Keratinocyte (primary cell): Measurements from ENCODE around the gene HIGD1C. TPM values are rescaled to one million over a fixed set of nuclear protein-coding genes. Genes with fewer than 3 reads are reported as not detected.

Experiments used
- DNase-seq: peaks from one replicate; pipeline ENCODE4 v3.0.0-alpha.2; 2011; ENCODE audit warnings: low read depth, missing footprints, low spot score
- FAIRE-seq: peaks from 2 replicates; lab custom pipeline; 2011; peaks lifted over from hg19 to GRCh38; lab: Jason Lieb, UNC
- H2AFZ ChIP-seq: 2 replicates; pipeline ENCODE4 v1.6.0; 2012; ENCODE audit warnings: low read length, control low read depth, inconsistent platforms; ENCODE audit not compliant: control insufficient read depth
- H3K27ac ChIP-seq: 2 replicates; pipeline ENCODE4 v1.5.1; 2011; ENCODE audit warnings: low read length; ENCODE audit not compliant: control insufficient read depth, insufficient read depth
- H3K27me3 ChIP-seq: 3 replicates; pipeline ENCODE4 v1.6.0; 2011; ENCODE audit warnings: low read length; ENCODE audit not compliant: control insufficient read depth, insufficient read depth; ENCODE audit errors: extremely low read depth
- H3K36me3 ChIP-seq, 2 experiments: 2 replicates in 1 of 2; 3 replicates in 1 of 2; pipeline ENCODE4 v1.5.1; 2011; ENCODE audit warnings: low read length in 2 of 2, mild to moderate bottlenecking in 1 of 2; ENCODE audit not compliant: control insufficient read depth in 2 of 2, insufficient read depth in 2 of 2; ENCODE audit errors: extremely low read depth in 1 of 2
- H3K4me1 ChIP-seq: 3 replicates; pipeline ENCODE4 v1.5.1; 2011; ENCODE audit warnings: low read length; ENCODE audit not compliant: control insufficient read depth, insufficient read depth; ENCODE audit errors: extremely low read depth
- H3K4me2 ChIP-seq: 3 replicates; pipeline ENCODE4 v1.6.0; 2011; ENCODE audit warnings: low read depth, low read length; ENCODE audit not compliant: control insufficient read depth, insufficient read depth; ENCODE audit errors: extremely low read depth
- H3K4me3 ChIP-seq, 3 experiments: fragments of 200-600 bp in 1 of 3; sonication (generic) in 1 of 3; 2 replicates in 2 of 3; 3 replicates in 1 of 3; pipeline ENCODE4 v1.5.1; 2011 to 2016; ENCODE audit warnings: low read length in 3 of 3, mild to moderate bottlenecking in 3 of 3, control low read depth in 2 of 3, inconsistent platforms in 1 of 3, low read depth in 1 of 3, mixed read lengths in 1 of 3, mixed run types in 1 of 3, moderate library complexity in 1 of 3; ENCODE audit not compliant: control insufficient read depth in 2 of 3, insufficient read depth in 2 of 3; ENCODE audit errors: extremely low read depth in 1 of 3
- H3K79me2 ChIP-seq: 2 replicates; pipeline ENCODE4 v1.6.0; 2012; ENCODE audit warnings: low read length; ENCODE audit not compliant: control insufficient read depth, insufficient read depth
- H3K9ac ChIP-seq: 3 replicates; pipeline ENCODE4 v1.6.0; 2011; ENCODE audit warnings: low read length; ENCODE audit not compliant: control insufficient read depth, insufficient read depth; ENCODE audit errors: extremely low read depth
- H3K9me1 ChIP-seq: 3 replicates; pipeline ENCODE4 v1.6.0; 2011; ENCODE audit warnings: low read length; ENCODE audit not compliant: control insufficient read depth, insufficient read depth; ENCODE audit errors: extremely low read depth
- H3K9me3 ChIP-seq: 2 replicates; pipeline ENCODE4 v1.5.1; 2012; ENCODE audit warnings: low read depth, low read length; ENCODE audit not compliant: control insufficient read depth
- H4K20me1 ChIP-seq: 3 replicates; pipeline ENCODE4 v1.6.0; 2011; ENCODE audit warnings: low read length; ENCODE audit not compliant: control insufficient read depth, insufficient read depth; ENCODE audit errors: extremely low read depth
- EZH2 ChIP-seq: IDR thresholded peaks from one replicate; pipeline ENCODE4 v1.6.1; 2012; ENCODE audit warnings: inconsistent platforms, mild to moderate bottlenecking, low read length, moderate library complexity
- dilution Hi-C: fragments of 300-500 bp; cut with MboI; formaldehyde crosslinking; loops from one replicate; pipeline ENCODE4 v1.7.0; 2020; ENCODE audit warnings: low sequenced_read_pairs; ENCODE audit not compliant: extremely low pct_ligation_motif_present
- polyA plus RNA-seq, 5 experiments: library from polyadenylated mRNA; depleted of rRNA in 3 of 5; stranded (reverse) in 3 of 5; stranded (forward) in 1 of 5; unstranded in 1 of 5; fragments of >200 nt; gene quantifications; 1 replicate in 1 of 5; 2 replicates in 3 of 5; 3 replicates in 1 of 5; pipeline versions ENCODE4 v1.2.1 to v1.2.3, GENCODE V29; 2011 to 2012; ENCODE audit warnings: missing spikeins in 2 of 5, low read depth in 1 of 5, low replicate concordance in 1 of 5
- TF ChIP-seq, protein P1 (sequence below), 3 experiments: IDR thresholded peaks in 1 of 3; conservative IDR thresholded peaks in 1 of 3; optimal IDR thresholded peaks in 1 of 3; 2 replicates in 2 of 3; 3 replicates in 1 of 3; pipeline versions ENCODE3 to v1.5.1; 2011; ENCODE audit warnings: low read length in 3 of 3, mild to moderate bottlenecking in 3 of 3, moderate library complexity in 2 of 3, control low read depth in 1 of 3, inconsistent platforms in 1 of 3; ENCODE audit not compliant: insufficient read depth in 2 of 3; ENCODE audit errors: extremely low read depth in 1 of 3

The HIGD1C gene
- polyA plus RNA-seq, 1 donor (not counting 4 experiments of a cell fraction or from before 2014, with no cell fraction given): not detected

DNA sequence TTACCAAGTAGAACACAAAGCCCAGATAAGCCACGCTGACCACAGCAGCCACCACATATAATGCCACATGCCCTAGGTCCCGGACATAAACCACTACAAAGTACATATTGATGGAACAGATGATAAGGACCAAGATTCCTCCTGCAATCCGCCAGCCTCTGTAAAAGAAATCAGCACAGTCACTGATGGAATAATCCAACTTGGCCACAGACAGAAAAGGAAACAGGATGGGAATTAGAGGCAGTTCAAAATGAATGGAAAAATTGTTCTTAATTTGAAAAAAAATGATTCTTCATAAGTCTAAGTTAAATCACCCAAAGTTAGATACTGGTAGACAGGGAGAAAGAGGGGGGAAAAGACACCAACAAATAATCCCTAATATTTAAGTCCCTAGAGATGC, 38.4 kb downstream of the HIGD1C start:
- no peak for DNase-seq
- H3K4me1 ChIP-seq: peaks cover 6% of the 10 kb centered on the region
- no peaks in the 10 kb centered on the region for H3K9me3 ChIP-seq
- no peak overlapping the region for H3K4me2 ChIP-seq
- H3K9ac ChIP-seq: no peak overlapping the region
- TF ChIP-seq EZH2: no peak
- TF ChIP-seq, protein P1, sequence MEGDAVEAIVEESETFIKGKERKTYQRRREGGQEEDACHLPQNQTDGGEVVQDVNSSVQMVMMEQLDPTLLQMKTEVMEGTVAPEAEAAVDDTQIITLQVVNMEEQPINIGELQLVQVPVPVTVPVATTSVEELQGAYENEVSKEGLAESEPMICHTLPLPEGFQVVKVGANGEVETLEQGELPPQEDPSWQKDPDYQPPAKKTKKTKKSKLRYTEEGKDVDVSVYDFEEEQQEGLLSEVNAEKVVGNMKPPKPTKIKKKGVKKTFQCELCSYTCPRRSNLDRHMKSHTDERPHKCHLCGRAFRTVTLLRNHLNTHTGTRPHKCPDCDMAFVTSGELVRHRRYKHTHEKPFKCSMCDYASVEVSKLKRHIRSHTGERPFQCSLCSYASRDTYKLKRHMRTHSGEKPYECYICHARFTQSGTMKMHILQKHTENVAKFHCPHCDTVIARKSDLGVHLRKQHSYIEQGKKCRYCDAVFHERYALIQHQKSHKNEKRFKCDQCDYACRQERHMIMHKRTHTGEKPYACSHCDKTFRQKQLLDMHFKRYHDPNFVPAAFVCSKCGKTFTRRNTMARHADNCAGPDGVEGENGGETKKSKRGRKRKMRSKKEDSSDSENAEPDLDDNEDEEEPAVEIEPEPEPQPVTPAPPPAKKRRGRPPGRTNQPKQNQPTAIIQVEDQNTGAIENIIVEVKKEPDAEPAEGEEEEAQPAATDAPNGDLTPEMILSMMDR (optimal IDR thresholded peaks at IDR 0.05 in 1 of 3, IDR thresholded peaks at IDR 0.05 in 1 of 3, conservative IDR thresholded peaks at IDR 0.05 in 1 of 3; ENCODE audit: extremely low read depth in 1 of 3, insufficient read depth in 2 of 3, low read length in 3 of 3): no peak
- H3K27ac ChIP-seq: no peak overlapping the region
- H3K27me3 ChIP-seq: no peaks in the 10 kb centered on the region
- FAIRE-seq: no peak
- H3K9me1 ChIP-seq: no peaks in the 10 kb centered on the region
- H3K36me3 ChIP-seq: peaks cover 23 to 30% of the 10 kb centered on the region in 2 experiments
- no peak overlapping the region for H3K4me3 ChIP-seq
- dilution Hi-C loops: no loop called here
- no peak overlapping the region for H2AFZ ChIP-seq
- H3K79me2 ChIP-seq: no peaks in the 10 kb centered on the region
- no peaks in the 10 kb centered on the region for H4K20me1 ChIP-seq

DNA sequence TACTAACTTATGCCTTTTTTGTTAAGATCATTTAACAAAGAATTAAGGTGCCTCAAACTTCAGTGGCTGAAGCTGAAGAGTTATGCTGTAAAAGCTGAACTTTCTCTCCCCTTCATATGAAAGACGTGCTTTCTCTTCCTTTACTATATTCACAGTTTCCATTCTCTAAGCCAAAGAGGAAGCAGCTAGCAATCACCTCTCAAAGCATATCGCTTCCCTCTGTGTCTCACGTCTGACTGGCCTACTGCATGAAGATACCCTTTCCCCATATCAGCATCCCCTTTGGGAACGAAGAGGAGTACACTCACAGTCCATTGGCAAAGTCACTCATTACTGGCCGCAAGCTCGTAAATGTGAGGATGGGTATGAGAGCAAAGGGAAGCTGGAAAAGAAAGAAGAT, 38.9 kb downstream of the HIGD1C start:
- no peak overlapping the region for H3K9ac ChIP-seq
- H3K4me3 ChIP-seq: no peak overlapping the region
- H3K4me1 ChIP-seq: peaks cover 7% of the 10 kb centered on the region
- H3K27ac ChIP-seq: no peak overlapping the region
- no peaks in the 10 kb centered on the region for H3K79me2 ChIP-seq
- dilution Hi-C loops: no loop called here
- FAIRE-seq: no peak
- no peaks in the 10 kb centered on the region for H3K27me3 ChIP-seq
- peaks cover 23 to 30% of the 10 kb centered on the region in 2 experiments for H3K36me3 ChIP-seq
- DNase-seq: no peak
- H3K4me2 ChIP-seq: no peak overlapping the region
- no peaks in the 10 kb centered on the region for H4K20me1 ChIP-seq
- no peaks in the 10 kb centered on the region for H3K9me3 ChIP-seq
- TF ChIP-seq, protein P1 (optimal IDR thresholded peaks at IDR 0.05 in 1 of 3, IDR thresholded peaks at IDR 0.05 in 1 of 3, conservative IDR thresholded peaks at IDR 0.05 in 1 of 3; ENCODE audit: extremely low read depth in 1 of 3, insufficient read depth in 2 of 3, low read length in 3 of 3): no peak
- no peak for TF ChIP-seq EZH2
- H2AFZ ChIP-seq: no peak overlapping the region
- H3K9me1 ChIP-seq: no peaks in the 10 kb centered on the region
